Activated T-helper 1 cell treated with anti-CD3 and anti-CD28 coated beads, Interleukin-12 subunit alpha, Interleukin-12 subunit beta, Interleukin-2, Interleukin-4 antibody, amounts not matched to agents 30 ng/mL and 10 ng/mL and 1 ng/mL, durations not matched to agents 14 hours and 24 hours and 36 hours (primary cell): ENCODE data around the gene IFIT2. TPM values are rescaled to one million over a fixed set of nuclear protein-coding genes. Genes with fewer than 3 reads are reported as not detected.

Source experiments
- DNase-seq: peaks from one replicate; pipeline ENCODE4 v3.0.0; 2021; ENCODE audit warnings: low spot score
- H3K27ac Mint-ChIP-seq: one replicate; pipeline ENCODE4 v1.8.0; 2021; ENCODE audit warnings: mild to moderate bottlenecking, mixed read lengths
- H3K27me3 Mint-ChIP-seq: one replicate; pipeline ENCODE4 v1.8.0; 2022; ENCODE audit warnings: mild to moderate bottlenecking, moderate library complexity, mixed read lengths; ENCODE audit not compliant: insufficient read depth
- H3K36me3 Mint-ChIP-seq: one replicate; pipeline ENCODE4 v1.8.0; 2021; ENCODE audit warnings: low read depth, mixed read lengths
- H3K4me1 Mint-ChIP-seq: one replicate; pipeline ENCODE4 v1.8.0; 2021; ENCODE audit warnings: low read depth, mixed read lengths
- H3K4me3 Mint-ChIP-seq: one replicate; pipeline ENCODE4 v1.8.0; 2021; ENCODE audit warnings: mild to moderate bottlenecking, moderate library complexity, mixed read lengths
- H3K9me3 Mint-ChIP-seq: one replicate; pipeline ENCODE4 v1.8.0; 2021; ENCODE audit warnings: mixed read lengths
- intact Hi-C: fragments of 100-400 bp; cut with micrococcal nuclease; formaldehyde crosslinking; loops from one replicate; pipeline ENCODE4 v1.15.1; 2024
- total RNA-seq: library from RNA; stranded (reverse); gene quantifications from 2 replicates; pipeline ENCODE4 v1.2.3, GENCODE V29; 2022

Gene IFIT2
- total RNA-seq, 1 donor from 2014 or later: 0.34 TPM

GRCh38 chr10:89351780-89352597 is 50.1 kb downstream of the IFIT2 start:
- H3K9me3 Mint-ChIP-seq: peaks cover 3% of the 10 kb centered on the region
- intact Hi-C loops: loop anchor here (1.0 kb wide), 1 partner anchor 40 kb away; the partner anchor contains the start of gene IFIT1
- H3K36me3 Mint-ChIP-seq: no peaks in the 10 kb centered on the region
- H3K27me3 Mint-ChIP-seq: peaks cover 48% of the 10 kb centered on the region
- H3K4me1 Mint-ChIP-seq: peaks cover 27% of the 10 kb centered on the region
- no peak for DNase-seq
- H3K4me3 Mint-ChIP-seq: no peak overlapping the region
- H3K27ac Mint-ChIP-seq: no peak overlapping the region

GRCh38 chr10:89352802-89353201 is 51.0 kb downstream of the IFIT2 start:
- peaks cover 27% of the 10 kb centered on the region for H3K4me1 Mint-ChIP-seq
- no peak overlapping the region for H3K27ac Mint-ChIP-seq
- intact Hi-C loops: no loop called here
- H3K27me3 Mint-ChIP-seq: peaks cover 49% of the 10 kb centered on the region
- H3K9me3 Mint-ChIP-seq: peaks cover 3% of the 10 kb centered on the region
- DNase-seq: no peak
- no peaks in the 10 kb centered on the region for H3K36me3 Mint-ChIP-seq
- no peak overlapping the region for H3K4me3 Mint-ChIP-seq

DNA sequence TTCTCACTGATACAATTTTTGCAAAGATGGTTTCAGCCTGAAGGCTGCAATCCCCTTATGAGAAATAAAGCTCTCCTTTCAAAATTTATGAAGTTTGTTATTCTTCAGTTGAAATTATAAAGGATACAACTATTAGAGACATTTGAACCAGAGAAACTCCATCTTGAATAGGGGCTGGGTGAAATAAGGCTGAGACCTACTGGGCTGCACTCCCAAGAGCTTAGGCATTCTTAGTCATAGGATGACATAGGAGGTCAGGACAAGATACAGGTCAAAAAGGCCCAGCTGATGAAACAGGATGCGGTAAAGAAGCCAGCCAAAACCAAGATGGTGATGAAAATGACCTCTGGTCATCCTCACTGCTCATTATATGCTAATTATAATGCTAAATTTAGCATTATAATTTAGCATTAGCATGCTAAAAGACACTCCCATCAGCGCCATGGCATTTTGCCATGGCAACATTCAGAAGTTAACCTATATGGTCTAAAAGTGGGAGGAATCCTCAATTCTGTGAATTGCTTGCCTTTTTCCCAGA is 53.6 kb downstream of the IFIT2 start:
- no peak for DNase-seq
- no peak overlapping the region for H3K27ac Mint-ChIP-seq

DNA sequence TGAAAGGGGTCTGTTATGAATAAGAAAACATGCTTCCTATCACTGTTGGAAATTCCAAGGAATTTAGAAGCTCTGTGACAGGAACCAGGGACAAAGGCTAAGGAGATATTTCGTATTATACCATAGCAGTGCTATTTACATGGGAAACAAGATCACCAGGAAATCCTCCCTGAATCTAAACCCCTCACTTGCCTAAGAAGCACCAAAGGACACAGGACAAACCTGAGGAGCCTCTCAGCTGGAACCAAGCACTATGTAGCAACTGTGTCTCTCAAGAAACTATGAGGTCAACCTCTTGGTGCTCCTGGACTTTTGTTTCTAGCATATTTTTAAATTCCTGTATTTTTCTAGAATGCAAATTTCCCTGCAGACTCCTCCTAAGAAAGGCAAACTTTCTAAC is 55.2 kb downstream of the IFIT2 start:
- H3K27me3 Mint-ChIP-seq: peaks cover 46% of the 10 kb centered on the region
- H3K36me3 Mint-ChIP-seq: no peaks in the 10 kb centered on the region
- no peak for DNase-seq
- H3K9me3 Mint-ChIP-seq: peaks cover 3% of the 10 kb centered on the region
- intact Hi-C loops: no loop called here
- no peak overlapping the region for H3K4me3 Mint-ChIP-seq
- no peak overlapping the region for H3K27ac Mint-ChIP-seq
- peaks cover 5% of the 10 kb centered on the region for H3K4me1 Mint-ChIP-seq

More for the DNA sequence above, 53.6 kb downstream of the IFIT2 start:
- H3K4me1 Mint-ChIP-seq: peaks cover 21% of the 10 kb centered on the region
- peaks cover 3% of the 10 kb centered on the region for H3K9me3 Mint-ChIP-seq
- no peaks in the 10 kb centered on the region for H3K36me3 Mint-ChIP-seq
- peaks cover 45% of the 10 kb centered on the region for H3K27me3 Mint-ChIP-seq
- intact Hi-C loops: no loop called here
- H3K4me3 Mint-ChIP-seq: no peak overlapping the region

DNA sequence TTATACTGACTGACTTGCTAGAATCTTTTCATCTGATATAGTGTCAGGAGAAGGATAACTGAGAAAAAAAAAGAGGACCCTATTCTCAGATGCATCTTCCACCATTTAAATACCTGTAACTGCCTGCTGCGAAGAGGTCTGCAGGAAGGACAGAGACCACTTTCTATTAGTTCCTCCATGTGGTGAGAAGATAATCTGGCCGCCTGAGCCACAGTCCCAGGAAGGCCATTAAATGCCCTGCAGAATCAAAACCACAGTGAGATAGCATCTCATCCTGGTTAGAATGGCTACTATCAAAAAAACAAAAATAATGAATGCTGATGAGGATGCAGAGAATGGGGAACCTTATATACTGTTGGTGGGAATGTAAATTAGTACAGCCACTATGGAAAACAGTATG is 56.1 kb downstream of the IFIT2 start:
- no peak overlapping the region for H3K4me3 Mint-ChIP-seq
- H3K9me3 Mint-ChIP-seq: peaks cover 3% of the 10 kb centered on the region
- H3K36me3 Mint-ChIP-seq: no peaks in the 10 kb centered on the region
- intact Hi-C loops: no loop called here
- no peak overlapping the region for H3K27ac Mint-ChIP-seq
- no peaks in the 10 kb centered on the region for H3K4me1 Mint-ChIP-seq
- H3K27me3 Mint-ChIP-seq: peaks cover 43% of the 10 kb centered on the region
- DNase-seq: no peak

Other genes starting within 250 kb of the IFIT2 start
- not detected in 2 replicates for gene CH25H, start 94.7 kb upstream of the IFIT2 start, total RNA-seq
- gene LIPA, start 50.3 kb upstream of the IFIT2 start, total RNA-seq: 5.3 and 6.2 TPM in 2 replicates
- gene IFIT3, start 26.0 kb downstream of the IFIT2 start, total RNA-seq: 0.83 and 0.91 TPM in 2 replicates
- gene IFIT1B, start 76.0 kb downstream of the IFIT2 start, total RNA-seq: not detected in 2 replicates
- 0.39 and 0.59 TPM in 2 replicates for gene IFIT1, start 90.6 kb downstream of the IFIT2 start, total RNA-seq
- gene IFIT5, start 112.5 kb downstream of the IFIT2 start, total RNA-seq: 8.7 TPM in 2 replicates
- gene SLC16A12, start 233.5 kb downstream of the IFIT2 start, total RNA-seq: not detected in 2 replicates